ENCODE measurements around the gene SLC25A25.

SLC25A25 gene

GRCh38 chr9:128114326-128115186, 46.5 kb downstream of the SLC25A25 start:
- no peak for DNase-seq

- DNase-seq = no peak
Observed at GRCh38 chr9:128115187-128116103, 47.4 kb downstream of the SLC25A25 start.

- no peak for DNase-seq
Observed at GRCh38 chr9:128116104-128117083, 48.4 kb downstream of the SLC25A25 start.

GRCh38 chr9:128117613-128118471, 49.8 kb downstream of the SLC25A25 start:
- DNase-seq = peak; percentile 66

GRCh38 chr9:128118472-128118857, 50.4 kb downstream of the SLC25A25 start:
- no peak for DNase-seq

GRCh38 chr9:128118971-128119665, 51.1 kb downstream of the SLC25A25 start:
- no peak for DNase-seq

- DNase-seq = no peak
Observed at GRCh38 chr9:128120061-128120740, 52.2 kb downstream of the SLC25A25 start.

GRCh38 chr9:128120741-128121465, 52.9 kb downstream of the SLC25A25 start:
- no peak for DNase-seq

GRCh38 chr9:128121466-128121810, 53.4 kb downstream of the SLC25A25 start:
- DNase-seq = no peak

- no peak for DNase-seq
Observed at GRCh38 chr9:128121924-128122808, 54.1 kb downstream of the SLC25A25 start.

- DNase-seq = no peak
Observed at GRCh38 chr9:128122809-128123175, 54.8 kb downstream of the SLC25A25 start.

- DNase-seq = no peak
Observed at GRCh38 chr9:128123451-128124080, 55.5 kb downstream of the SLC25A25 start.

- no peak for DNase-seq
Observed at GRCh38 chr9:128124451-128124850, 56.4 kb downstream of the SLC25A25 start.

GRCh38 chr9:128124873-128125579, 57.0 kb downstream of the SLC25A25 start:
- DNase-seq = peak; percentile 8

- DNase-seq = no peak
Observed at GRCh38 chr9:128125580-128126354, 57.7 kb downstream of the SLC25A25 start.

- DNase-seq = peak; percentile 76
Observed at GRCh38 chr9:128127568-128127989, 59.5 kb downstream of the SLC25A25 start, which contains the start of gene PTGES2. Gene PTGES2 (minus strand): TSS chr9:128127729. CDS start chr9:128127717, 12 bp downstream.

All from NCI-H146 (cell line).